ENCODE data around the gene ITPR3.

ITPR3 gene

DNA sequence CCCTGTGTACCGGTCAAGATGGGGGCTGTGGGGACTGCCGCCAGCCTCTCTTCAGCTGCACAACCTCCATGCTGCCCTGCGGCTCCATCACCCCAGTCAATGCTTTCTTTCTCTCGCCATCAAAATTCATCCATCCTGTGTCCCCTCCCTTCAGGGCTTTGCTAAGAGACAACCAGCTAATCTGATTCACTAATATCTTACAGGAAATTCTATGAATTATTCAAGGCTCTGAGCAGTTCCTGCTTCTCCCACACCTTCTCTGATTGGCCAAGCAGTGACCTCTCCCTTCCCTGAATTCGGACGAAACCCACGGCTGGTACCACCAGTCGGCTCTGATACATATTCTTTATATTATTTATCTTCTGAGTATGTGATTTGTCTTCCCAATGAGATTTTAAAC lies 13.8 kb downstream of the ITPR3 start:
- no peak for TF ChIP-seq EZH2phosphoT487 (IDR thresholded peaks at IDR 0.05; ENCODE audit: borderline replicate concordance)
- TF ChIP-seq CTCF (conservative IDR thresholded peaks at IDR 0.05; ENCODE audit: low read length), result no peak
- no peaks in the 10 kb centered on the region for H3K36me3 ChIP-seq (ENCODE audit: insufficient read depth, low read length)
- no peaks in the 10 kb centered on the region for H3F3A ChIP-seq (ENCODE audit: low read depth)
- peaks cover 34% of the 10 kb centered on the region for H4K20me1 ChIP-seq (ENCODE audit: insufficient read depth, low read length, poor library complexity, severe bottlenecking)
- no peak overlapping the region for H3K9ac ChIP-seq (ENCODE audit: low read depth, low read length, poor library complexity, severe bottlenecking)
- no peak overlapping the region for H3K4me2 ChIP-seq (ENCODE audit: low read depth, low read length, poor library complexity, severe bottlenecking)
- no peaks in the 10 kb centered on the region for H3K9me3 ChIP-seq (ENCODE audit: insufficient read depth, low read depth, low read length)
- H2AFZ ChIP-seq (ENCODE audit: low read length), result no peak overlapping the region
- H3K27me3 ChIP-seq (ENCODE audit: insufficient read depth, low read length, poor library complexity, severe bottlenecking), result no peaks in the 10 kb centered on the region
- H3K9me2 ChIP-seq (replicated peaks; ENCODE audit: low read depth, low read length), result no peaks in the 10 kb centered on the region
- no peak overlapping the region for H3K4me3 ChIP-seq (ENCODE audit: low read length, poor library complexity, severe bottlenecking)
- H3K79me2 ChIP-seq (ENCODE audit: insufficient read depth, low read length), result peaks cover 32% of the 10 kb centered on the region; the same call in 1 of the 2 replicates
- peaks cover 10% of the 10 kb centered on the region for H3K4me1 ChIP-seq (ENCODE audit: insufficient read depth, low read length, poor library complexity, severe bottlenecking)

DNA sequence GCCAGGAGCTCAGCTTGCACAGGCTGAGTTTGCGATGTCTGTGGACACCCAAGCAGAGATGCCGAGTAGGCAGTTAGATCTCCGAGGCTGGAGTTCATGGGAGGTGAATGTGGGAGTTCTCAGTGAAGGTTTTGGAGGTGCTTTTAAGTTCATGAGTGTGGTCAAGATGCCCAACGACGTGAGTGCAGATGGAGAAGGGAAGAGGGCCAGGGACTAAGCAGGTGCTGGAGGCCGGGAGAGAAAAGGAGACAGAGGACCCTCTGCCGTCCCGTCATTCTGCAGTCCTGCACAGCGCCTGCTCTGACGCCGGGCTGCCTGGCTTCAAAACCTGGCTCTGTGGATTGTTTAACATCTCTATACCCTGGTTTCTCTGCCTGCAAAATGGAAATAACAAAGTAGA lies 15.5 kb downstream of the ITPR3 start:
- Histone ChIP-seq H3K79me2 (ENCODE audit: insufficient read depth, low read length) (peaks cover 24% of the 10 kb centered on the region; the same call in 1 of the 2 replicates), H3K9me2 (replicated peaks; ENCODE audit: low read depth, low read length) (no peaks in the 10 kb centered on the region), H3K27me3 (ENCODE audit: insufficient read depth, low read length, poor library complexity, severe bottlenecking) (no peaks in the 10 kb centered on the region), H3K4me1 (ENCODE audit: insufficient read depth, low read length, poor library complexity, severe bottlenecking) (peaks cover 10% of the 10 kb centered on the region), H2AFZ (ENCODE audit: low read length) (no peak overlapping the region), H3K9me3 (ENCODE audit: insufficient read depth, low read depth, low read length) (no peaks in the 10 kb centered on the region), H3F3A (ENCODE audit: low read depth) (no peaks in the 10 kb centered on the region), H3K9ac (ENCODE audit: low read depth, low read length, poor library complexity, severe bottlenecking) (no peak overlapping the region), H3K36me3 (ENCODE audit: insufficient read depth, low read length) (peaks cover 5% of the 10 kb centered on the region; the same call in 1 of the 2 replicates), H4K20me1 (ENCODE audit: insufficient read depth, low read length, poor library complexity, severe bottlenecking) (peaks cover 30% of the 10 kb centered on the region), H3K4me3 (ENCODE audit: low read length, poor library complexity, severe bottlenecking) (no peak overlapping the region), H3K4me2 (ENCODE audit: low read depth, low read length, poor library complexity, severe bottlenecking) (no peak overlapping the region)
- no peak for TF ChIP-seq EZH2phosphoT487 (IDR thresholded peaks at IDR 0.05; ENCODE audit: borderline replicate concordance)
- no peak for TF ChIP-seq CTCF (conservative IDR thresholded peaks at IDR 0.05; ENCODE audit: low read length)

GRCh38 chr6:33638556-33638955 lies 17.4 kb downstream of the ITPR3 start:
- peaks cover 10% of the 10 kb centered on the region for H3K4me1 ChIP-seq (ENCODE audit: insufficient read depth, low read length, poor library complexity, severe bottlenecking)
- no peaks in the 10 kb centered on the region for H3K9me2 ChIP-seq (replicated peaks; ENCODE audit: low read depth, low read length)
- H3K4me2 ChIP-seq (ENCODE audit: low read depth, low read length, poor library complexity, severe bottlenecking), result no peak overlapping the region
- H3K9me3 ChIP-seq (ENCODE audit: insufficient read depth, low read depth, low read length), result no peaks in the 10 kb centered on the region
- H2AFZ ChIP-seq (ENCODE audit: low read length), result no peak overlapping the region
- H3K4me3 ChIP-seq (ENCODE audit: low read length, poor library complexity, severe bottlenecking), result no peak overlapping the region
- no peaks in the 10 kb centered on the region for H3F3A ChIP-seq (ENCODE audit: low read depth)
- no peaks in the 10 kb centered on the region for H3K27me3 ChIP-seq (ENCODE audit: insufficient read depth, low read length, poor library complexity, severe bottlenecking)
- no peak overlapping the region for H3K9ac ChIP-seq (ENCODE audit: low read depth, low read length, poor library complexity, severe bottlenecking)
- H3K79me2 ChIP-seq (ENCODE audit: insufficient read depth, low read length), result peaks cover 24% of the 10 kb centered on the region; the same call in 1 of the 2 replicates
- H3K36me3 ChIP-seq (ENCODE audit: insufficient read depth, low read length), result peaks cover 5% of the 10 kb centered on the region; the same call in 1 of the 2 replicates
- peaks cover 22% of the 10 kb centered on the region for H4K20me1 ChIP-seq (ENCODE audit: insufficient read depth, low read length, poor library complexity, severe bottlenecking)
- TF ChIP-seq EZH2phosphoT487 (IDR thresholded peaks at IDR 0.05; ENCODE audit: borderline replicate concordance) (no peak), CTCF (conservative IDR thresholded peaks at IDR 0.05; ENCODE audit: low read length) (no peak)
